Liver (tissue), 9 donors: ENCODE results near the gene MUSK. TPM values are rescaled to one million over a fixed set of nuclear protein-coding genes. Genes with fewer than 3 reads are reported as not detected.

ENCODE experiments used
- DNase-seq: peaks from one replicate; pipeline ENCODE4 v3.0.0-alpha.2; 2017; ENCODE audit warnings: low spot score
- H3K27ac ChIP-seq, 2 donors: one replicate each; pipeline ENCODE4 v1.7.0; 2013; ENCODE audit warnings: inconsistent platforms in 2 of 2, low read length in 2 of 2, control low read depth in 1 of 2, low read depth in 1 of 2, mild to moderate bottlenecking in 1 of 2
- H3K27me3 ChIP-seq, 4 donors: one replicate each; pipeline versions ENCODE4 v1.6.1 to v1.7.0; 2013; ENCODE audit warnings: low read length in 3 of 4, inconsistent platforms in 1 of 4, mild to moderate bottlenecking in 1 of 4, moderate library complexity in 1 of 4; ENCODE audit not compliant: control insufficient read depth in 4 of 4, insufficient read depth in 4 of 4
- H3K36me3 ChIP-seq, 4 donors: one replicate each; pipeline versions ENCODE4 v1.6.1 to v1.7.0; 2013; ENCODE audit warnings: low read length in 3 of 4, mild to moderate bottlenecking in 3 of 4, low read depth in 1 of 4, moderate library complexity in 1 of 4; ENCODE audit not compliant: control insufficient read depth in 4 of 4, insufficient read depth in 3 of 4
- H3K4me1 ChIP-seq, 4 donors: one replicate each; pipeline versions ENCODE4 v1.6.1 to v1.7.0; 2013; ENCODE audit warnings: low read length in 3 of 4, mild to moderate bottlenecking in 3 of 4, moderate library complexity in 1 of 4; ENCODE audit not compliant: control insufficient read depth in 4 of 4, insufficient read depth in 4 of 4
- H3K4me3 ChIP-seq, 3 donors: one replicate each; pipeline versions ENCODE4 v1.6.1 to v1.7.0; 2013; ENCODE audit warnings: low read length in 3 of 3, control low read depth in 1 of 3, low read depth in 1 of 3, mild to moderate bottlenecking in 1 of 3
- H3K9ac ChIP-seq, 2 donors: one replicate each; pipeline ENCODE4 v1.7.0; 2013; ENCODE audit warnings: low read length in 2 of 2, mild to moderate bottlenecking in 2 of 2, moderate library complexity in 2 of 2, control low read depth in 1 of 2, low read depth in 1 of 2
- H3K9me3 ChIP-seq, 4 donors: one replicate each; pipeline versions ENCODE4 v1.6.1 to v1.7.0; 2013; ENCODE audit warnings: low read length in 3 of 4; ENCODE audit not compliant: control insufficient read depth in 4 of 4
- EGR1 ChIP-seq, 2 donors: IDR thresholded peaks; 2 replicates each; pipeline ENCODE4 v1.6.1; 2016 to 2018; ENCODE audit warnings: antibody characterized with exemption in 2 of 2, low read depth in 2 of 2
- FOXA1 ChIP-seq: IDR thresholded peaks from 2 replicates; pipeline ENCODE4 v1.6.1; 2016; ENCODE audit warnings: antibody characterized with exemption
- FOXA2 ChIP-seq: IDR thresholded peaks from 2 replicates; pipeline ENCODE4 v1.6.1; 2016; ENCODE audit warnings: antibody characterized with exemption
- GABPA ChIP-seq, 2 donors: IDR thresholded peaks in 1 of 2; conservative IDR thresholded peaks in 1 of 2; 2 replicates each; pipeline ENCODE4 v1.6.1; 2016; ENCODE audit warnings: antibody characterized with exemption in 2 of 2, mild to moderate bottlenecking in 1 of 2, moderate library complexity in 1 of 2
- HNF4A ChIP-seq, 2 donors: conservative IDR thresholded peaks; 2 replicates each; pipeline ENCODE4 v1.6.1; 2016; ENCODE audit warnings: antibody characterized with exemption in 2 of 2, mild to moderate bottlenecking in 2 of 2
- HNF4G ChIP-seq: IDR thresholded peaks from 2 replicates; pipeline ENCODE4 v1.6.1; 2016; ENCODE audit warnings: antibody characterized with exemption
- JUND ChIP-seq, 2 donors: IDR thresholded peaks; 2 replicates each; pipeline ENCODE4 v1.6.1; 2016; ENCODE audit warnings: antibody characterized with exemption in 2 of 2
- NR2F2 ChIP-seq: IDR thresholded peaks from 2 replicates; pipeline ENCODE4 v1.6.1; 2016; ENCODE audit warnings: antibody characterized with exemption
- RAD21 ChIP-seq, 2 donors: IDR thresholded peaks; 2 replicates each; pipeline ENCODE4 v1.6.1; 2016; ENCODE audit warnings: antibody characterized with exemption in 2 of 2, mild to moderate bottlenecking in 2 of 2
- REST ChIP-seq: IDR thresholded peaks from 2 replicates; pipeline ENCODE4 v1.6.1; 2016; ENCODE audit warnings: antibody characterized with exemption, mild to moderate bottlenecking
- RXRA ChIP-seq, 2 donors: IDR thresholded peaks; 2 replicates each; pipeline ENCODE4 v1.6.1; 2017 to 2018; ENCODE audit warnings: antibody characterized with exemption in 2 of 2, mild to moderate bottlenecking in 1 of 2
- SP1 ChIP-seq: IDR thresholded peaks from 2 replicates; pipeline ENCODE4 v1.6.1; 2018; ENCODE audit warnings: antibody characterized with exemption, mild to moderate bottlenecking
- TAF1 ChIP-seq: conservative IDR thresholded peaks from 2 replicates; pipeline ENCODE4 v1.6.1; 2016; ENCODE audit warnings: antibody characterized with exemption, mild to moderate bottlenecking
- YY1 ChIP-seq: IDR thresholded peaks from 2 replicates; pipeline ENCODE4 v1.6.1; 2016; ENCODE audit warnings: antibody characterized with exemption, mild to moderate bottlenecking
- ZBTB33 ChIP-seq: IDR thresholded peaks from 2 replicates; pipeline ENCODE4 v1.6.1; 2016; ENCODE audit warnings: antibody characterized with exemption
- WGBS: extraction: QIAGEN DNeasy Blood & Tissue Kit; methylation state at CpG from one replicate; pipeline ENCODE4 v1.1.7; 2013; 5-methylcytosine and 5-hydroxymethylcytosine counted together
- polyA plus RNA-seq, 2 donors: library from polyadenylated mRNA; stranded (reverse) in 1 of 2; unstranded in 1 of 2; fragments of 200-250 nt in 1 of 2; fragments of >200 nt in 1 of 2; fragmentation: Nextera tagmentation in 1 of 2; extraction: Ambion mirVana in 1 of 2; gene quantifications; one replicate each; pipeline versions ENCODE4 v1.2.1 to v1.2.3, GENCODE V29; 2013 to 2015
- total RNA-seq, 2 donors: library from RNA; depleted of rRNA; stranded (reverse); fragments of >200 nt; gene quantifications; one replicate each; pipeline ENCODE4 v1.2.3, GENCODE V29; 2014
- TF ChIP-seq, protein P1 (sequence below): IDR thresholded peaks from 2 replicates; pipeline ENCODE4 v1.6.1; 2016; ENCODE audit warnings: antibody characterized with exemption
- TF ChIP-seq, protein P2 (sequence below): fragments of 150-350 bp; IDR thresholded peaks from 2 replicates; pipeline ENCODE4 v1.5.1; 2017; ENCODE audit warnings: improper control_type of control experiment, low read depth, low read length; ENCODE audit not compliant: missing input control
- TF ChIP-seq, protein P3 (sequence below): IDR thresholded peaks from 2 replicates; pipeline ENCODE4 v1.6.1; 2016; ENCODE audit warnings: antibody characterized with exemption
- donor health status: healthy.
- donor health status: healthy.
- donor health status: healthy.
- donor health status: healthy.
- donor health status: healthy.

MUSK gene
- total and polyA plus RNA-seq, 4 donors, result 0.05 to 0.17 (median 0.10) TPM; not detected in 1

GRCh38 chr9:110812886-110813285 is 144.3 kb downstream of the MUSK start (continued):
- TF ChIP-seq REST (no peak), FOXA1 (no peak), JUND (IDR thresholded peaks at IDR 0.05) (no peak)

GRCh38 chr9:110814159-110814558 is 145.6 kb downstream of the MUSK start:
- WGBS, result 80% methylated on average over 2 of the region's 2 CpGs

More at GRCh38 chr9:110814159-110814558, 145.6 kb downstream of the MUSK start:
- no peak for TF ChIP-seq SP1
- no peak for TF ChIP-seq HNF4A (conservative IDR thresholded peaks at IDR 0.05)
- TF ChIP-seq YY1, result no peak
- TF ChIP-seq, protein P1, sequence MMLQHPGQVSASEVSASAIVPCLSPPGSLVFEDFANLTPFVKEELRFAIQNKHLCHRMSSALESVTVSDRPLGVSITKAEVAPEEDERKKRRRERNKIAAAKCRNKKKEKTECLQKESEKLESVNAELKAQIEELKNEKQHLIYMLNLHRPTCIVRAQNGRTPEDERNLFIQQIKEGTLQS, result no peak
- TF ChIP-seq RAD21 (IDR thresholded peaks at IDR 0.05), result no peak
- TF ChIP-seq GABPA (IDR thresholded peaks at IDR 0.05 in 1 of 2, conservative IDR thresholded peaks at IDR 0.05 in 1 of 2), result no peak
- no peak for TF ChIP-seq ZBTB33
- TF ChIP-seq RXRA (IDR thresholded peaks at IDR 0.05), result no peak
- TF ChIP-seq NR2F2, result no peak
- TF ChIP-seq, protein P2, sequence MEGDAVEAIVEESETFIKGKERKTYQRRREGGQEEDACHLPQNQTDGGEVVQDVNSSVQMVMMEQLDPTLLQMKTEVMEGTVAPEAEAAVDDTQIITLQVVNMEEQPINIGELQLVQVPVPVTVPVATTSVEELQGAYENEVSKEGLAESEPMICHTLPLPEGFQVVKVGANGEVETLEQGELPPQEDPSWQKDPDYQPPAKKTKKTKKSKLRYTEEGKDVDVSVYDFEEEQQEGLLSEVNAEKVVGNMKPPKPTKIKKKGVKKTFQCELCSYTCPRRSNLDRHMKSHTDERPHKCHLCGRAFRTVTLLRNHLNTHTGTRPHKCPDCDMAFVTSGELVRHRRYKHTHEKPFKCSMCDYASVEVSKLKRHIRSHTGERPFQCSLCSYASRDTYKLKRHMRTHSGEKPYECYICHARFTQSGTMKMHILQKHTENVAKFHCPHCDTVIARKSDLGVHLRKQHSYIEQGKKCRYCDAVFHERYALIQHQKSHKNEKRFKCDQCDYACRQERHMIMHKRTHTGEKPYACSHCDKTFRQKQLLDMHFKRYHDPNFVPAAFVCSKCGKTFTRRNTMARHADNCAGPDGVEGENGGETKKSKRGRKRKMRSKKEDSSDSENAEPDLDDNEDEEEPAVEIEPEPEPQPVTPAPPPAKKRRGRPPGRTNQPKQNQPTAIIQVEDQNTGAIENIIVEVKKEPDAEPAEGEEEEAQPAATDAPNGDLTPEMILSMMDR, result no peak
- no peak for TF ChIP-seq FOXA1
- TF ChIP-seq JUND (IDR thresholded peaks at IDR 0.05), result no peak
- TF ChIP-seq HNF4G, result no peak
- TF ChIP-seq TAF1, result no peak
- TF ChIP-seq FOXA2, result no peak
- TF ChIP-seq EGR1 (IDR thresholded peaks at IDR 0.05; ENCODE audit: low read depth in 2 of 2), result no peak
- TF ChIP-seq REST, result no peak
- TF ChIP-seq, protein P3, sequence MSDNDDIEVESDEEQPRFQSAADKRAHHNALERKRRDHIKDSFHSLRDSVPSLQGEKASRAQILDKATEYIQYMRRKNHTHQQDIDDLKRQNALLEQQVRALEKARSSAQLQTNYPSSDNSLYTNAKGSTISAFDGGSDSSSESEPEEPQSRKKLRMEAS, result no peak
- H3K36me3 ChIP-seq, result no peaks in the 10 kb centered on the region
- H3K27me3 ChIP-seq, result no peaks in the 10 kb centered on the region
- no peak overlapping the region for H3K9ac ChIP-seq
- no peaks in the 10 kb centered on the region for H3K4me1 ChIP-seq
- DNase-seq, result no peak
- H3K4me3 ChIP-seq, result no peak overlapping the region
- no peak overlapping the region for H3K27ac ChIP-seq
- no peaks in the 10 kb centered on the region for H3K9me3 ChIP-seq
